Ectodermal cell (in vitro differentiated cells): ENCODE measurements around the gene BTBD7.

ENCODE experiments used
- H3K27ac ChIP-seq: 2 replicates; pipeline ENCODE4 v1.7.0; 2013; ENCODE audit warnings: mild to moderate bottlenecking, low read depth, low read length; ENCODE audit not compliant: insufficient read depth, poor library complexity, severe bottlenecking
- H3K27me3 ChIP-seq: 2 replicates; pipeline ENCODE4 v1.7.0; 2013; ENCODE audit warnings: mild to moderate bottlenecking, low read length; ENCODE audit not compliant: insufficient read depth, control insufficient read depth, poor library complexity, severe bottlenecking
- H3K36me3 ChIP-seq: one replicate; pipeline ENCODE4 v1.7.0; 2013; ENCODE audit warnings: low read length; ENCODE audit not compliant: control insufficient read depth, insufficient read depth
- H3K4me1 ChIP-seq: one replicate; pipeline ENCODE4 v1.7.0; 2013; ENCODE audit warnings: low read length; ENCODE audit not compliant: control insufficient read depth, insufficient read depth
- H3K4me3 ChIP-seq: 2 replicates; pipeline ENCODE4 v1.7.0; 2013; ENCODE audit warnings: low read depth, low read length, control low read depth; ENCODE audit not compliant: insufficient read depth
- H3K9me3 ChIP-seq: 2 replicates; pipeline ENCODE4 v1.7.0; 2013; ENCODE audit warnings: mild to moderate bottlenecking, low read length, moderate library complexity; ENCODE audit not compliant: control insufficient read depth
- WGBS, 2 experiments: methylation state at CpG; one replicate each; pipeline ENCODE4 v1.1.7; 2013; ENCODE audit warnings: missing lambda C conversion rate in 2 of 2; 5-methylcytosine and 5-hydroxymethylcytosine counted together

BTBD7 gene

GRCh38 chr14:93317875-93318807 is 14.7 kb downstream of the BTBD7 start:
- Histone ChIP-seq H3K27me3 (no peaks in the 10 kb centered on the region), H3K4me3 (no peak overlapping the region), H3K27ac (no peak overlapping the region), H3K4me1 (no peaks in the 10 kb centered on the region), H3K36me3 (no peaks in the 10 kb centered on the region), H3K9me3 (no peaks in the 10 kb centered on the region)
- 90 to 93% methylated on average over 4 to 6 of the region's 6 CpGs for WGBS, 2 experiments

- WGBS, 2 experiments, result 96 to 98% methylated on average over 5 to 6 of the region's 7 CpGs
- Histone ChIP-seq H3K9me3 (no peaks in the 10 kb centered on the region), H3K4me1 (no peaks in the 10 kb centered on the region), H3K27me3 (no peaks in the 10 kb centered on the region), H3K27ac (no peak overlapping the region), H3K4me3 (no peak overlapping the region), H3K36me3 (no peaks in the 10 kb centered on the region)
Measured at GRCh38 chr14:93317210-93317874, 15.5 kb downstream of the BTBD7 start.

- Histone ChIP-seq H3K27ac (no peak overlapping the region), H3K4me3 (no peak overlapping the region), H3K36me3 (no peaks in the 10 kb centered on the region), H3K9me3 (no peaks in the 10 kb centered on the region), H3K4me1 (no peaks in the 10 kb centered on the region), H3K27me3 (no peaks in the 10 kb centered on the region)
- 86 to 92% methylated on average over 4 of the region's 4 CpGs for WGBS, 2 experiments
Measured at GRCh38 chr14:93316716-93317115, 16.1 kb downstream of the BTBD7 start.

GRCh38 chr14:93315575-93315974 is 17.3 kb downstream of the BTBD7 start:
- no peak overlapping the region for H3K4me3 ChIP-seq
- H3K36me3 ChIP-seq, result no peaks in the 10 kb centered on the region
- H3K9me3 ChIP-seq, result no peaks in the 10 kb centered on the region
- no peaks in the 10 kb centered on the region for H3K27me3 ChIP-seq
- H3K4me1 ChIP-seq, result no peaks in the 10 kb centered on the region
- no peak overlapping the region for H3K27ac ChIP-seq

- H3K4me1 ChIP-seq, result no peaks in the 10 kb centered on the region
- WGBS, 2 experiments, result 93 to 100% methylated on average over 1 of the region's 1 CpG
Measured at GRCh38 chr14:93311082-93311481, 21.8 kb downstream of the BTBD7 start.

GRCh38 chr14:93309427-93309966 is 23.3 kb downstream of the BTBD7 start:
- Histone ChIP-seq H3K27me3 (no peaks in the 10 kb centered on the region), H3K27ac (no peak overlapping the region)

More at GRCh38 chr14:93311082-93311481, 21.8 kb downstream of the BTBD7 start:
- no peak overlapping the region for H3K4me3 ChIP-seq
- no peaks in the 10 kb centered on the region for H3K27me3 ChIP-seq
- no peaks in the 10 kb centered on the region for H3K9me3 ChIP-seq
- H3K27ac ChIP-seq, result no peak overlapping the region
- no peaks in the 10 kb centered on the region for H3K36me3 ChIP-seq

GRCh38 chr14:93308686-93309345 is 24.0 kb downstream of the BTBD7 start:
- no peak overlapping the region for H3K4me3 ChIP-seq
- no peaks in the 10 kb centered on the region for H3K27me3 ChIP-seq
- H3K9me3 ChIP-seq, result no peaks in the 10 kb centered on the region
- no peaks in the 10 kb centered on the region for H3K4me1 ChIP-seq
- H3K27ac ChIP-seq, result no peak overlapping the region
- H3K36me3 ChIP-seq, result no peaks in the 10 kb centered on the region
- 85 to 88% methylated on average over 2 of the region's 2 CpGs for WGBS, 2 experiments

More at GRCh38 chr14:93309427-93309966, 23.3 kb downstream of the BTBD7 start:
- Histone ChIP-seq H3K4me3 (no peak overlapping the region), H3K4me1 (no peaks in the 10 kb centered on the region), H3K36me3 (no peaks in the 10 kb centered on the region), H3K9me3 (no peaks in the 10 kb centered on the region)
- 90 to 93% methylated on average over 2 of the region's 2 CpGs for WGBS, 2 experiments

- no peak overlapping the region for H3K27ac ChIP-seq
- no peaks in the 10 kb centered on the region for H3K9me3 ChIP-seq
- H3K4me1 ChIP-seq, result peaks cover 3% of the 10 kb centered on the region
- no peaks in the 10 kb centered on the region for H3K36me3 ChIP-seq
- no peak overlapping the region for H3K4me3 ChIP-seq
- H3K27me3 ChIP-seq, result no peaks in the 10 kb centered on the region
Measured at GRCh38 chr14:93306812-93307211, 26.0 kb downstream of the BTBD7 start.

GRCh38 chr14:93305725-93306418 is 27.0 kb downstream of the BTBD7 start:
- H3K9me3 ChIP-seq, result no peaks in the 10 kb centered on the region
- no peaks in the 10 kb centered on the region for H3K27me3 ChIP-seq
- no peak overlapping the region for H3K27ac ChIP-seq
- no peak overlapping the region for H3K4me3 ChIP-seq
- WGBS, 2 experiments, result 85 to 97% methylated on average over 5 to 6 of the region's 6 CpGs
- no peaks in the 10 kb centered on the region for H3K36me3 ChIP-seq
- peaks cover 5% of the 10 kb centered on the region for H3K4me1 ChIP-seq
